ENCODE results near the gene SHOC2.

The SHOC2 gene

GRCh38 chr10:110996256-110996655 is 76.9 kb downstream of the SHOC2 start:
- TF ChIP-seq CTCF (IDR thresholded peaks at IDR 0.05) (no peak), ZFX (IDR thresholded peaks at IDR 0.05; ENCODE audit: borderline replicate concordance) (no peak)

GRCh38 chr10:111004016-111004415 is 84.6 kb downstream of the SHOC2 start:
- no peak for TF ChIP-seq ZFX (IDR thresholded peaks at IDR 0.05; ENCODE audit: borderline replicate concordance)
- TF ChIP-seq CTCF (IDR thresholded peaks at IDR 0.05) = no peak
- H3K27ac ChIP-seq = no peak overlapping the region

More at GRCh38 chr10:110996256-110996655, 76.9 kb downstream of the SHOC2 start:
- no peak overlapping the region for H3K27ac ChIP-seq

DNA sequence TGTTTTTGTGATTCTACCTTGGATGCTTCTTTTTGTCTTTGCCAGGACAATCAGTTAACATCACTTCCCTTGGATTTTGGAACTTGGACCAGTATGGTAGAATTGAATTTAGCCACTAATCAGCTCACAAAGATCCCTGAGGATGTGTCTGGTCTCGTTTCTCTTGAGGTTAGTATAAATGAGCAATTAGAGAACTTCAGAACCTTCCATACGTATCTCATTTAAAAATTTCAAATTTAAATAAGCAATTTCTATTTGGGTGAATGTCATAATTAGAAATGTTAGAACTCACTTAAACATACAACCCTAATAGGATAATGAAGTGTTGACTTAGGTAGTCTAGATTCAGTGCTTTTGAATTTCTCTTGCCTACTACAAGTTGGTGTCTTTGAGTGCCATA is 88.1 kb downstream of the SHOC2 start:
- no peak overlapping the region for H3K27ac ChIP-seq
- TF ChIP-seq ZFX (IDR thresholded peaks at IDR 0.05; ENCODE audit: borderline replicate concordance) (no peak), CTCF (IDR thresholded peaks at IDR 0.05) (no peak)

DNA sequence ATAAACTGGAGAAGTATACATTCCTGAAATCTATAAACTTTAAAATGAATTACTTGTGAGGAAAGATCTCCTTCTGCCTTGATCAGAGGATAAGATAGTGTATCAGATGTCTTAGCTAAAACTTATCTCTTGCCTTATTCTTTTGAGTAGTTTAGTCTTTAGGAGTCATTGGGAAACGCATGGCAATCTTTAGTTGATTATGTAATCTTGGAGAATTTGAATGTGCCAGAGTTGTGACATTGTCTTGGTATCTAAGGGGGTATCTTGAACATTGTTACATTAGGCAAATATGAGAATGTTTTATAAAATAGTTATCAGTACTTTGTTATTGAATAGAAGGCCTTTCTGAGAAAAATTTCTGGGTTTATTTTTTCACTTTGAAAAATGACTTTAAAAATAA is 95.8 kb downstream of the SHOC2 start:
- H3K27ac ChIP-seq = no peak overlapping the region
- TF ChIP-seq ZFX (IDR thresholded peaks at IDR 0.05; ENCODE audit: borderline replicate concordance) (no peak), CTCF (IDR thresholded peaks at IDR 0.05) (no peak)

- H3K27ac ChIP-seq = no peak overlapping the region
- TF ChIP-seq CTCF (IDR thresholded peaks at IDR 0.05) (no peak), ZFX (IDR thresholded peaks at IDR 0.05; ENCODE audit: borderline replicate concordance) (no peak)
Observed at GRCh38 chr10:111017098-111017497, 97.7 kb downstream of the SHOC2 start.

DNA sequence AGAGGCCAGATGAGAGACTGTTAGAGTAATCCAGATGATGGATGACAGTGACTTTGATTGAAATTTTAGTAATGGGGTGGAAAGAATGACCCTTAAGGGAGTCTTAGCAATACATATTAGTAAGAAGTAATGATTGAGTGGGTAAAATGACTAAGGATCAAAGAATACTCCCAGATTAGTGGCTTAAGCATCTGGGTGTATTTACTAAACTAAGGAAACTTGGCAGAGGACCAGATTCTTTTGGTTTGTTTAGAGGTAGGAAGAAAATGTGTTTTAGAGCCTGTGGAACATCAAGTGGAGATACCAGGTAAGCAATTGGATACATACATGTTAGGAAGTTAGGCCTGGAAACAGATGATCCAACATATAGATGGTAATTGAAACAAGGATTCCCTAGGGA is 98.6 kb downstream of the SHOC2 start:
- no peak overlapping the region for H3K27ac ChIP-seq
- TF ChIP-seq CTCF (IDR thresholded peaks at IDR 0.05) (no peak), ZFX (IDR thresholded peaks at IDR 0.05; ENCODE audit: borderline replicate concordance) (no peak)

DNA sequence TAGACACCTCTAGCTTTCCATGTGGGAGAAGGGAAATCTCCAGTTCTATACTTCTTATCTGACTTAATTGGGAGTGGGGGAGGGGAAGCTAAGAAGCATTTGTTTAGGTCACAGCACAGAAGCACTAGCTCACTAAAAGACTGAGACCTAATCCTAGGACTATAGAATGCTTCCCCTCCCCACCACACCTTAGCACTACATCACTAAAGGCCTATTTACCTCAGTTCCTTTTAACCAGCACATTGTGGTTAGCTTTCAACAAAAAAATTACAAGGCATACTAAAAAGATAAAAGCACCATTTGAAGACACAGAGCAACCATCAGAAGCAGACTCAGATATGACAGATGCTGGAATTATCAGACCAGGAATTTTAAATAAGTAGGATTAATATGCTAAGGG is 103.7 kb downstream of the SHOC2 start:
- no peak overlapping the region for H3K27ac ChIP-seq
- no peak for TF ChIP-seq CTCF (IDR thresholded peaks at IDR 0.05)
- no peak for TF ChIP-seq ZFX (IDR thresholded peaks at IDR 0.05; ENCODE audit: borderline replicate concordance)

Data from 22Rv1 (cell line).